Measurements from ENCODE around the gene ELK3.

GRCh38 chr12:96225994-96226399 is 31.8 kb downstream of the ELK3 start:
- TF ChIP-seq ATF2 (IDR thresholded peaks at IDR 0.05; ENCODE audit: low read length): no peak
- no peak for TF ChIP-seq HDAC2 (IDR thresholded peaks at IDR 0.05; ENCODE audit: borderline replicate concordance in 1 of 2, low read depth in 2 of 2, low read length in 2 of 2)
- TF ChIP-seq SP2 (IDR thresholded peaks at IDR 0.05; ENCODE audit: low read length): no peak
- no peak for TF ChIP-seq CTCF (IDR thresholded peaks at IDR 0.05; ENCODE audit: control extremely low read depth in 1 of 3, insufficient read depth in 1 of 3, low read depth in 1 of 3, low read length in 3 of 3)
- TF ChIP-seq GABPA (IDR thresholded peaks at IDR 0.05; ENCODE audit: borderline replicate concordance, insufficient read depth, low read length): no peak
- no peak for TF ChIP-seq POLR2AphosphoS5 (IDR thresholded peaks at IDR 0.05; ENCODE audit: low read depth, low read length)
- no peak for TF ChIP-seq EP300 (IDR thresholded peaks at IDR 0.05; ENCODE audit: borderline replicate concordance in 1 of 2, low read depth in 2 of 2, low read length in 2 of 2)
- no peak for TF ChIP-seq CEBPB (IDR thresholded peaks at IDR 0.05; ENCODE audit: low read depth, low read length)
- TF ChIP-seq ATF3 (IDR thresholded peaks at IDR 0.05; ENCODE audit: insufficient read depth, low read depth, low read length): no peak
- TF ChIP-seq USF2 (IDR thresholded peaks at IDR 0.05; ENCODE audit: low read length): no peak
- no peak for TF ChIP-seq EZH2 (IDR thresholded peaks at IDR 0.05; ENCODE audit: low read depth, low read length, severe bottlenecking)
- no peak for TF ChIP-seq SIN3A (conservative IDR thresholded peaks at IDR 0.05 in 1 of 2, IDR thresholded peaks at IDR 0.05 in 1 of 2; ENCODE audit: low read depth in 1 of 2, low read length in 2 of 2)
- no peak for TF ChIP-seq CHD2 (IDR thresholded peaks at IDR 0.05; ENCODE audit: low read length)
